ENCODE measurements around the gene LRFN2.

LRFN2 gene

GRCh38 chr6:40352527-40353170 lies 234.5 kb downstream of the LRFN2 start:
- no peak for DNase-seq (ENCODE audit: low read depth, low spot score)
- no peak for TF ChIP-seq CTCF (IDR thresholded peaks at IDR 0.05; ENCODE audit: low read depth, low read length)
- H3K4me3 ChIP-seq (ENCODE audit: low read depth, low read length) = no peak overlapping the region
- in situ Hi-C loops (cut with HindIII; ENCODE audit: low sequenced_read_pairs) = no loop called here

- no peak for DNase-seq (ENCODE audit: low read depth, low spot score)
- in situ Hi-C loops (cut with HindIII; ENCODE audit: low sequenced_read_pairs) = no loop called here
- TF ChIP-seq CTCF (IDR thresholded peaks at IDR 0.05; ENCODE audit: low read depth, low read length) = no peak
- no peak overlapping the region for H3K4me3 ChIP-seq (ENCODE audit: low read depth, low read length)
Observed at GRCh38 chr6:40352006-40352405, 235.2 kb downstream of the LRFN2 start.

GRCh38 chr6:40350747-40351217 lies 236.4 kb downstream of the LRFN2 start:
- no peak for TF ChIP-seq CTCF (IDR thresholded peaks at IDR 0.05; ENCODE audit: low read depth, low read length)
- DNase-seq (ENCODE audit: low read depth, low spot score) = no peak
- in situ Hi-C loops (cut with HindIII; ENCODE audit: low sequenced_read_pairs) = no loop called here
- no peak overlapping the region for H3K4me3 ChIP-seq (ENCODE audit: low read depth, low read length)

- in situ Hi-C loops (cut with HindIII; ENCODE audit: low sequenced_read_pairs) = no loop called here
- H3K4me3 ChIP-seq (ENCODE audit: low read depth, low read length) = no peak overlapping the region
- TF ChIP-seq CTCF (IDR thresholded peaks at IDR 0.05; ENCODE audit: low read depth, low read length) = no peak
- no peak for DNase-seq (ENCODE audit: low read depth, low spot score)
Observed at GRCh38 chr6:40349901-40350746, 237.0 kb downstream of the LRFN2 start.

- H3K4me3 ChIP-seq (ENCODE audit: low read depth, low read length) = no peak overlapping the region
- DNase-seq (ENCODE audit: low read depth, low spot score) = no peak
- in situ Hi-C loops (cut with HindIII; ENCODE audit: low sequenced_read_pairs) = no loop called here
- no peak for TF ChIP-seq CTCF (IDR thresholded peaks at IDR 0.05; ENCODE audit: low read depth, low read length)
Observed at GRCh38 chr6:40349123-40349900, 237.9 kb downstream of the LRFN2 start.

GRCh38 chr6:40348591-40348990 lies 238.6 kb downstream of the LRFN2 start:
- no peak overlapping the region for H3K4me3 ChIP-seq (ENCODE audit: low read depth, low read length)
- no peak for TF ChIP-seq CTCF (IDR thresholded peaks at IDR 0.05; ENCODE audit: low read depth, low read length)
- in situ Hi-C loops (cut with HindIII; ENCODE audit: low sequenced_read_pairs) = no loop called here
- no peak for DNase-seq (ENCODE audit: low read depth, low spot score)

Data from astrocyte of the spinal cord (primary cell).